IPS-15b (cell line): ENCODE results near the gene RPL4.
"Not testable (repeated sequence)": the region's sequence is repeated elsewhere in the genome, so short reads cannot be mapped to it uniquely, and the experiment has no call there.

ENCODE experiments used
- H3K27me3 ChIP-seq: one replicate; pipeline ENCODE4 v1.6.1; 2013; ENCODE audit warnings: low read length; ENCODE audit not compliant: control insufficient read depth, insufficient read depth
- H3K36me3 ChIP-seq: one replicate; pipeline ENCODE4 v1.6.1; 2013; ENCODE audit warnings: low read length; ENCODE audit not compliant: control insufficient read depth, insufficient read depth
- H3K4me1 ChIP-seq: one replicate; pipeline ENCODE4 v1.6.1; 2013; ENCODE audit warnings: mild to moderate bottlenecking, low read length; ENCODE audit not compliant: control insufficient read depth, insufficient read depth
- H3K4me3 ChIP-seq: one replicate; pipeline ENCODE4 v1.5.1; 2013; ENCODE audit warnings: low read depth, low read length
- H3K9ac ChIP-seq: one replicate; pipeline ENCODE4 v1.6.1; 2013; ENCODE audit warnings: low read depth, mild to moderate bottlenecking, low read length
- H3K9me3 ChIP-seq: one replicate; pipeline ENCODE4 v1.6.1; 2013; ENCODE audit warnings: mild to moderate bottlenecking, low read length; ENCODE audit not compliant: control insufficient read depth, insufficient read depth

The RPL4 gene

GRCh38 chr15:66472176-66472999 is 32.3 kb downstream of the RPL4 start:
- Histone ChIP-seq H3K4me1 (peaks cover 36% of the 10 kb centered on the region), H3K4me3 (no peak overlapping the region), H3K9ac (peak overlapping the region; percentile 51)

DNA sequence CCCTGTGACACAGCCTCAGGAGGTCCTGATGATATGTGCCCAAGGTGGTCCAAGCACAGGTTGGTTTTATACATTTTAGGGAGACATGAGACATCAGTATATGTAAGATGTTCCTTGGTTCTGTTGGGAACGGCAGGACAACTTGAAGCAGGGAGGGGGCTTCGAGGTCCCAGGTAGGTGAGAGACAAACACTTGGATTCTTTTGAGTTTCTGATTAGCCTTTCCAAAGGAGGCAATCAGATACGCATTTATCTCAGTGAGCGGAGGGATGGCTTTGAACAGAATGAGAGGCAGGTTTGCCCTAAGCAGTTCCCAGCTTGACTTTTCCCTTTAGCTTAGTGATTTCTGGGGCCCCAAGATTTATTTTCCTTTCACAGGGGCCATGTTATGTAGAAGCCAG is 33.8 kb downstream of the RPL4 start:
- not testable (repeated sequence) for H3K9ac ChIP-seq, H3K4me3 ChIP-seq, H3K9me3 ChIP-seq, H3K27me3 ChIP-seq, H3K36me3 ChIP-seq
- H3K4me1 ChIP-seq = peaks cover 34% of the 10 kb centered on the region

More at GRCh38 chr15:66472176-66472999, 32.3 kb downstream of the RPL4 start:
- Histone ChIP-seq H3K36me3 (no peaks in the 10 kb centered on the region), H3K27me3 (no peaks in the 10 kb centered on the region), H3K9me3 (no peaks in the 10 kb centered on the region)

- not testable (repeated sequence) for H3K27me3 ChIP-seq, H3K36me3 ChIP-seq, H3K4me3 ChIP-seq, H3K9ac ChIP-seq, H3K9me3 ChIP-seq
- H3K4me1 ChIP-seq = peaks cover 15% of the 10 kb centered on the region
Observed at GRCh38 chr15:66467162-66468040, 37.3 kb downstream of the RPL4 start.

DNA sequence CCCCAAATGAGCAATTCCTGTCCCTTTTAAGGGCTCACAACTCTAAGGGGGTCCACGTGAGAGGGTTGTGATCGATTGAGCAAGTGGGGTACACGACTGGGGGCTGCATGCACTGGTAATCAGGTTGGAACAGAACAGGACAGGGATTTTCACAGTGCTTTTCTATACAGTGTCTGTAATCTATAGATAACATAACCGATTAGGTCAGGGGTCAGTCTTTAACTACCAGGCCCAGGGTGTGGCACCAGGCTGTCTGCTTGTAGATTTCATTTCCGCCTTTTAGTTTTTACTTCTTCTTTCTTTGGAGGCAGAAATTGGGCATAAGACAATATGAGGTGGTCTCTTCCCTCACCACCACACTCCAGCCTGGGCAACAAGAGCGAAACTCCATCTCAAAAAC is 39.4 kb downstream of the RPL4 start:
- H3K27me3 ChIP-seq, H3K9ac ChIP-seq, H3K36me3 ChIP-seq, H3K4me3 ChIP-seq, H3K9me3 ChIP-seq: not testable (repeated sequence)
- H3K4me1 ChIP-seq = peaks cover 12% of the 10 kb centered on the region

DNA sequence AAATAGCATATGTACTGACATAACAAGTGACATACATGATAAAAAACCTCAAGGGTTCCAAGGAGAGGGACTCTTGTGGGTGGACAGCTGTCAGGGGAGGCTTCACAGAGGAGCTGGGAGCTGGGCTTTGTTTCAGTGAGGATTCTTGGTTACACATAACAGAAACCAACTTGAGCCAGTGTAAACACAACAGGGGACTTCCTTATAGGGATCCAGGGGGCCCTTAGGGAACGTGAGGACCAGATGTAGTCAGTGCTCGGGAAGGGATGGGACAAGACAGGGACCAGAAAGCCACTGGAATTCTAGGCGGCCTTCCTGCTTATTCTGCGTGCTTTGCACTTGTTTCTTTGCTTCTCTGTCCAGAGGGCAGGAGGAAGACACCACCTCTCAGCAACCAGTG is 42.0 kb downstream of the RPL4 start:
- Histone ChIP-seq H3K36me3 (no peaks in the 10 kb centered on the region), H3K4me3 (no peak overlapping the region), H3K9ac (no peak overlapping the region), H3K9me3 (no peaks in the 10 kb centered on the region), H3K27me3 (no peaks in the 10 kb centered on the region), H3K4me1 (peaks cover 16% of the 10 kb centered on the region)

- H3K4me1 ChIP-seq = peaks cover 16% of the 10 kb centered on the region
- no peaks in the 10 kb centered on the region for H3K36me3 ChIP-seq
- H3K4me3 ChIP-seq = no peak overlapping the region
- no peaks in the 10 kb centered on the region for H3K9me3 ChIP-seq
- no peaks in the 10 kb centered on the region for H3K27me3 ChIP-seq
- H3K9ac ChIP-seq = no peak overlapping the region
Observed at GRCh38 chr15:66461917-66462316, 42.7 kb downstream of the RPL4 start.

DNA sequence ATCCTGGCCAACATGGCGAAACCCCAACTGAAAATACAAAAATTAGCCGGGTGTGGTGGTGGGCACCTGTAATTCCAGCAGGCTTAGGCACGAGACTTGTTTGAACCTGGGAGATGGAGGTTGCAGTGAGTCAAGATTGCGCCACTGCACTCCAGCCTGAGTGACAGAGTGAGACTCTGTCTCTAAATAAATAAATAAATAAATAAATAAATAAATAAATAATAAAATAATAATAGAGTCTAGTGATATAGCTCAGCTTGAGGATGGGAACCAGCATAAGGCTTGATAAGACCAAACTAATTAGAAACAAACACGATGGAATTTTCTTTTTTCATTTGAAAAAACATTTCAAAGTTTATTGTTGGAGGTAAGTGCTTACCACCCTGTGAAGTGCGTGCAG is 43.4 kb downstream of the RPL4 start:
- not testable (repeated sequence) for H3K27me3 ChIP-seq, H3K4me3 ChIP-seq

DNA sequence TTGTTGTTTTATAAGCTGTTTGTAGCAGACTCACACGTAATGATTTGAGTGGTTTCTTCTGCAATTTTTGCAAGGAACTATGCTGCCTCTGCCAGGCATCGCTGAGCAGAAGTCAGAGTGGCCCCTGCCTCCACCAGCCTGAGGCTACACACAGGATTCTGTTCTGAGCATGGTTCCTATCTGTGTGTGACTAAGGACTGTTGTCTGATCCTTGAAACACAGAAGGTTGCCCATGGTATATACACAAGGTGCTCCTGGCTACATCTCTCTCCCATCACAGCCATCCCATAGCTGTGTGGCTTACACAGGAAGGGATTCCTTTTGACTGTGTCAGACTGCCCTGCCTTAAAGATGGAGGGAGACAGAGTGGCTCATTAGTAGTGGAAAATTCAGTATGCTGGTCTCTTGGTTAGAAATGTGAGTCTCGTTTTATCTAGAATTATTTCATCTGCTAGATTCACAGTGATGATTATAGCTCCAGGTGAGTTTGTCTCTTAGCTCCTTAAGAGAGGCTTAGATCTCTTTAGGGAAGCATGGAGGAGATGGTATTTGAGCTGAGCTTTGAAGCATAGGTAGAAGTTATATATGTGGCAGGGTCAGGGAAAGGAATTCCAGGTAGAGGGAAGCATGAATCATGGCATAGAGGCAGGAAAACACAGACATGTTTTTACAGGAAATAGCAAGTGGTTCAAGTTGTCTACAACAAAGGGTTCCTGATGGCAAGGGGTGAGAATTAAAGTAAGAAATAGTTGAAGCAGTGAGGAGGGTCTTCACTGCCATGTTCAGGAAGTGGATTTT is 44.6 kb downstream of the RPL4 start:
- Histone ChIP-seq H3K36me3 (no peaks in the 10 kb centered on the region), H3K9ac (no peak overlapping the region), H3K4me3 (no peak overlapping the region), H3K27me3 (no peaks in the 10 kb centered on the region), H3K4me1 (peaks cover 16% of the 10 kb centered on the region), H3K9me3 (no peaks in the 10 kb centered on the region)

More for the DNA sequence above, 43.4 kb downstream of the RPL4 start:
- H3K4me1 ChIP-seq = peaks cover 16% of the 10 kb centered on the region
- not testable (repeated sequence) for H3K36me3 ChIP-seq, H3K9ac ChIP-seq, H3K9me3 ChIP-seq

- Histone ChIP-seq H3K9ac (no peak overlapping the region), H3K4me1 (peaks cover 4% of the 10 kb centered on the region), H3K27me3 (no peaks in the 10 kb centered on the region), H3K4me3 (no peak overlapping the region), H3K36me3 (no peaks in the 10 kb centered on the region), H3K9me3 (no peaks in the 10 kb centered on the region)
Observed at GRCh38 chr15:66456211-66456610, 48.4 kb downstream of the RPL4 start.

DNA sequence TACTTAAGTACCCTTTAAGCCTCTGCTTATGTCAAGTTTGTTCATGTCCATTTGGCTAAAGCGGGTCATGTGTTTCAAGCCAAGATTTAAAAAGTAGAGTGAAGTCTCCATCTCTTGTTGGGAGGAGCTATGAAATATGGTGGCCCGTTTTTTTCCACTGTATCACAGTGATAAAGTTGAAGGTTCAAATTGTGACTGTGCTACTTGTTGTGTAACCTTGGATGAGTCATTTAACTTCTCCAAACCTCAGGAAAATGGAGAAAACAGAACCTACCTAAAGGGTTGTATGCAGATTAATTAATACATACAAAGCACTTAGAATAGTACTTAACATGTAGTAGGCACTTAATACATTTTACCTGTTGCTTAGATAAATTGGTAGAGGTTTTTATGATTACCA is 50.5 kb downstream of the RPL4 start:
- Histone ChIP-seq H3K27me3 (no peaks in the 10 kb centered on the region), H3K9me3 (no peaks in the 10 kb centered on the region), H3K9ac (no peak overlapping the region), H3K36me3 (no peaks in the 10 kb centered on the region), H3K4me1 (peaks cover 4% of the 10 kb centered on the region), H3K4me3 (no peak overlapping the region)

DNA sequence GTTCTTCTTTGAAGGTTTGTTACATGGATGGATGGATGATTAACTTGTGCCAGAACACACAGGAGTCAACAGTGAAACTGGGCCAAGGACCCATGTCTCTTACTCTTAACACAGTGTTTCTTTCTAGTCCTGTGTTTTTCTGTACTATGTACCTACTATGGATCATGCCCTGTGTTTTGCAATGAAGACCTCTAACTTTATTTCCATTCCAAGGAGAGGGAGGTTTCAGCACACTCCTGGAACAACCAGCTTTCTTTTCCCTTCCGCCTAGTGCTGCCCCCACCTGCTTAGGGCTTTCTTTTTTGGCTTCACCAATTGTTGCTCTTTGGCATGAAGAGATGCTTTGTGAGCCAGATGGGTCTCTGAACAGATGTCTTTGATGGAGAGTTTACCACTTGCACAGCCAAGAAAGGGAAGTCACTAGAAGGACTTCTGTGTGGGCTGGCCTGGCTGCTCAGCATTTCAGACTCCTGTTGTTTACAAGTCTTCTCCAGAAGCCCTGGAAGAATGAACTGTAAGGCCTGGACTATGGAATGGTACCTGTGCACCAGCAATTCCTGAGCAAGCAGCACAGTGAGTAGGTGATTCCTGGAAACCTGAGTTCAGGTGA is 51.6 kb downstream of the RPL4 start:
- Histone ChIP-seq H3K9me3 (no peaks in the 10 kb centered on the region), H3K4me3 (no peak overlapping the region), H3K36me3 (no peaks in the 10 kb centered on the region), H3K9ac (no peak overlapping the region), H3K27me3 (no peaks in the 10 kb centered on the region), H3K4me1 (peaks cover 4% of the 10 kb centered on the region)
